Measurements from ENCODE around the gene LRRC10B.

The LRRC10B gene

GRCh38 chr11:61540528-61540927, 32.0 kb downstream of the LRRC10B start:
- no peak for DNase-seq (ENCODE audit: low read depth)
- no peak overlapping the region for H3K4me3 ChIP-seq (ENCODE audit: control insufficient read depth, low read depth, low read length)
- no peak for TF ChIP-seq CTCF (IDR thresholded peaks at IDR 0.05; ENCODE audit: control insufficient read depth, insufficient read depth, low read depth, low read length, missing control alignments)

- no peak for TF ChIP-seq CTCF (IDR thresholded peaks at IDR 0.05; ENCODE audit: control insufficient read depth, insufficient read depth, low read depth, low read length, missing control alignments)
- DNase-seq (ENCODE audit: low read depth), result peak; percentile 11
- no peak overlapping the region for H3K4me3 ChIP-seq (ENCODE audit: control insufficient read depth, low read depth, low read length)
These were observed 33.0 kb downstream of the LRRC10B start for GRCh38 chr11:61541598-61541997.

- no peak for TF ChIP-seq CTCF (IDR thresholded peaks at IDR 0.05; ENCODE audit: control insufficient read depth, insufficient read depth, low read depth, low read length, missing control alignments)
- no peak overlapping the region for H3K4me3 ChIP-seq (ENCODE audit: control insufficient read depth, low read depth, low read length)
- DNase-seq (ENCODE audit: low read depth), result no peak
These were observed 33.5 kb downstream of the LRRC10B start for GRCh38 chr11:61542024-61542461.

GRCh38 chr11:61542705-61543104, 34.2 kb downstream of the LRRC10B start:
- no peak overlapping the region for H3K4me3 ChIP-seq (ENCODE audit: control insufficient read depth, low read depth, low read length)
- TF ChIP-seq CTCF (IDR thresholded peaks at IDR 0.05; ENCODE audit: control insufficient read depth, insufficient read depth, low read depth, low read length, missing control alignments), result no peak
- no peak for DNase-seq (ENCODE audit: low read depth)

GRCh38 chr11:61543606-61544306, 35.2 kb downstream of the LRRC10B start:
- DNase-seq (ENCODE audit: low read depth), result peak; percentile 13
- H3K4me3 ChIP-seq (ENCODE audit: control insufficient read depth, low read depth, low read length), result no peak overlapping the region
- no peak for TF ChIP-seq CTCF (IDR thresholded peaks at IDR 0.05; ENCODE audit: control insufficient read depth, insufficient read depth, low read depth, low read length, missing control alignments)

- no peak overlapping the region for H3K4me3 ChIP-seq (ENCODE audit: control insufficient read depth, low read depth, low read length)
- TF ChIP-seq CTCF (IDR thresholded peaks at IDR 0.05; ENCODE audit: control insufficient read depth, insufficient read depth, low read depth, low read length, missing control alignments), result no peak
- no peak for DNase-seq (ENCODE audit: low read depth)
These were observed 35.9 kb downstream of the LRRC10B start for GRCh38 chr11:61544466-61544865.

Data from AG09309 (cell line).